Testis (tissue), 3 donors: Measurements from ENCODE around the gene TLK2. TPM values are rescaled to one million over a fixed set of nuclear protein-coding genes. Genes with fewer than 3 reads are reported as not detected.

Experiments used
- DNase-seq: peaks from one replicate; pipeline ENCODE4 v3.0.0-alpha.2; 2019
- H3K27ac ChIP-seq, 2 donors: fragments of 200-600 bp; sonication (generic); one replicate each; pipeline ENCODE4 v1.5.1; 2019
- H3K27me3 ChIP-seq: fragments of 200-600 bp; sonication (generic); one replicate; pipeline ENCODE4 v1.5.1; 2019
- H3K36me3 ChIP-seq: fragments of 200-600 bp; sonication (generic); one replicate; pipeline ENCODE4 v1.5.1; 2017; ENCODE audit warnings: low read depth; ENCODE audit errors: missing control alignments
- H3K4me1 ChIP-seq: fragments of 200-600 bp; sonication (generic); one replicate; pipeline ENCODE4 v1.5.1; 2019
- H3K4me3 ChIP-seq, 2 donors: fragments of 200-600 bp; sonication (generic); one replicate each; pipeline ENCODE4 v1.5.1; 2017 to 2019
- H3K9me3 ChIP-seq: fragments of 200-600 bp; sonication (generic); one replicate; pipeline ENCODE4 v1.5.1; 2017
- POLR2A ChIP-seq: fragments of 450-650 bp; IDR thresholded peaks from one replicate; pipeline ENCODE4 v1.6.1; 2017; ENCODE audit warnings: antibody characterized with exemption, mild to moderate bottlenecking, moderate library complexity
- WGBS, 2 donors: methylation state at CpG; one replicate each; pipeline ENCODE4 v1.1.5; 2018; 5-methylcytosine and 5-hydroxymethylcytosine counted together
- intact Hi-C: fragments of 100-400 bp; cut with DNase I; formaldehyde crosslinking; loops from one replicate; pipeline ENCODE4 v1.15.1; 2023; ENCODE audit warnings: low total_unique reads
- polyA plus RNA-seq: library from polyadenylated mRNA; stranded (reverse); fragments of 350-450 nt; fragmentation: Illumina TruSeq; extraction: RNeasy Lipid Tissue Mini Kit (QIAGEN cat#74804); gene quantifications from one replicate; pipeline ENCODE4 v1.2.3, GENCODE V29; 2014; ENCODE audit warnings: low read depth, low replicate concordance; ENCODE audit not compliant: insufficient read depth
- total RNA-seq, 2 donors: library from RNA; depleted of rRNA; stranded (reverse); fragments of >200 nt; gene quantifications; one replicate each; pipeline ENCODE4 v1.2.3, GENCODE V29; 2016
- TF ChIP-seq, protein P1 (sequence below), 3 experiments: fragments of 450-650 bp in 2 of 3; fragments of 200-600 bp in 1 of 3; sonication (generic) in 1 of 3; IDR thresholded peaks; one replicate each; pipeline ENCODE4 v1.5.1; 2016 to 2019; ENCODE audit warnings: antibody characterized with exemption in 3 of 3, mild to moderate bottlenecking in 2 of 3, moderate library complexity in 1 of 3

Gene TLK2
- total and polyA plus RNA-seq, 3 donors from 2014 or later = 64.5 to 109 (median 78.2) TPM

DNA sequence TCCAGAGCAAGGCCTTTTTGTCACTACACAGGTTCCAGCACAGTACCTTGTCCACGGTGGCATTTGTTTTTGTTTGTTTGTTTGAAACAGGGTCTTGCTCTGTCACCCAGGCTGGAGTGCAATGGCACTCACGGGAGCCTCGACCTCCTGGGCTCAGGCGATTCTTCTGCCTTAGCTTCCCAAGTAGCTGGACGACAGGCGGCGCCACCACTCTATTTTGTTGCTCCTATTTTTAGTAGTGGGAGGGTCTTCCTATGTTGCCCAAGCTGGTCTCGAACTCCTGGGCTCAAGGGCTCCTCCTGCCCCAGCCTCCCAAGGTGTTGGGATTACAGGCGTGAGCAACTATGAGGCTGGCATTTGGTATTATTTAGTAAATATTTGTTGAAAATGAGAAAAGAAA lies 159.2 kb downstream of the TLK2 start:
- WGBS, 2 donors = 74 to 80% methylated on average over 9 of the region's 9 CpGs
- Histone ChIP-seq H3K9me3 (no peaks in the 10 kb centered on the region), H3K27me3 (no peaks in the 10 kb centered on the region), H3K4me1 (no peaks in the 10 kb centered on the region), H3K4me3 (no peak overlapping the region), H3K27ac (peak overlapping the region in 1 of 2 donors; percentile 30), H3K36me3 (no peaks in the 10 kb centered on the region)
- intact Hi-C loops = no loop called here
- TF ChIP-seq, protein P1, sequence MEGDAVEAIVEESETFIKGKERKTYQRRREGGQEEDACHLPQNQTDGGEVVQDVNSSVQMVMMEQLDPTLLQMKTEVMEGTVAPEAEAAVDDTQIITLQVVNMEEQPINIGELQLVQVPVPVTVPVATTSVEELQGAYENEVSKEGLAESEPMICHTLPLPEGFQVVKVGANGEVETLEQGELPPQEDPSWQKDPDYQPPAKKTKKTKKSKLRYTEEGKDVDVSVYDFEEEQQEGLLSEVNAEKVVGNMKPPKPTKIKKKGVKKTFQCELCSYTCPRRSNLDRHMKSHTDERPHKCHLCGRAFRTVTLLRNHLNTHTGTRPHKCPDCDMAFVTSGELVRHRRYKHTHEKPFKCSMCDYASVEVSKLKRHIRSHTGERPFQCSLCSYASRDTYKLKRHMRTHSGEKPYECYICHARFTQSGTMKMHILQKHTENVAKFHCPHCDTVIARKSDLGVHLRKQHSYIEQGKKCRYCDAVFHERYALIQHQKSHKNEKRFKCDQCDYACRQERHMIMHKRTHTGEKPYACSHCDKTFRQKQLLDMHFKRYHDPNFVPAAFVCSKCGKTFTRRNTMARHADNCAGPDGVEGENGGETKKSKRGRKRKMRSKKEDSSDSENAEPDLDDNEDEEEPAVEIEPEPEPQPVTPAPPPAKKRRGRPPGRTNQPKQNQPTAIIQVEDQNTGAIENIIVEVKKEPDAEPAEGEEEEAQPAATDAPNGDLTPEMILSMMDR (IDR thresholded peaks at IDR 0.05) = no peak
- TF ChIP-seq POLR2A = no peak
- no peak for DNase-seq

DNA sequence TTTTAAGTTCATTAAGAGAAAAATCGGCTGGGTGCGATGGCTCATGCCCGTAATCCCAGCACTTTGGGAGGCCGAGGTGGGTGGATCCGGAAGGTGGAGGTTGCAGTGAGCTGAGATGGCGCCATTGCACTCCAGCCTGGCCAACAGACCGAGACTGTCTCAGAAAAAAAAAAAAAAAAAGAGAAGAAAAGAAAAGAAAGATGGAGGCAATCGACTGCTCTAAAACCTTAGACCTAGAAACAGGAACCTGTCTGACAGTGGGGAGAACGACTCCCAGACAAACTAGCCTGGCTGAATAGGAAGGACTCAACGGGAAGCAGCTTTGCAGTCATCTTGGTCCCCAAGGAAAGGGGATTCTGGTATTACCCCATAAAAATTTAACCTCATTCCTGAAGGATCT lies 162.5 kb downstream of the TLK2 start:
- Histone ChIP-seq H3K9me3 (no peaks in the 10 kb centered on the region), H3K4me3 (no peak overlapping the region), H3K27me3 (no peaks in the 10 kb centered on the region), H3K36me3 (no peaks in the 10 kb centered on the region), H3K4me1 (no peaks in the 10 kb centered on the region), H3K27ac (no peak overlapping the region)
- no peak for TF ChIP-seq POLR2A
- TF ChIP-seq, protein P1 (IDR thresholded peaks at IDR 0.05) = no peak
- WGBS, 2 donors = 79 to 90% methylated on average over 10 of the region's 10 CpGs
- DNase-seq = no peak
- intact Hi-C loops = no loop called here

DNA sequence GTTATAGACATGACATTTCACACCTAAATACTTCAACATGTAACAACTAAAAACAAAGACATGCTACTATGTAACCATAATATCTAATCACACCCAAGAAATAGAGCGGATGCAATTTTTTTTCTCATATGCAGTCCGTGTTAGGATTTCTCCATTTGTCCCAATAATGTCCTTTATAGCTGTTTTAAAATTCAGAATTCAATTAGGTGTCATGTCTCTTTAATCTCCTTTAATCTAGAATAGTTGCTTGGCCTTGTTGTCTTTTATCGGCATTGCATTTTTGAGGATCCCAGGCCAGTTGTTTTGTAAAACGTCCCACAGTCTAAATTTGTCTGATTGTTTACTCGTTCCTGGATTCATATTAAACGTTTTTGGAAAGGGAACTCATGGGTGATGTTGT lies 163.3 kb downstream of the TLK2 start:
- DNase-seq = no peak
- H3K4me1 ChIP-seq = no peaks in the 10 kb centered on the region
- H3K4me3 ChIP-seq = no peak overlapping the region
- no peaks in the 10 kb centered on the region for H3K36me3 ChIP-seq
- intact Hi-C loops = no loop called here
- WGBS, 2 donors = 41 to 45% methylated on average over 6 of the region's 6 CpGs
- TF ChIP-seq, protein P1 (IDR thresholded peaks at IDR 0.05) = no peak
- no peak for TF ChIP-seq POLR2A
- no peak overlapping the region for H3K27ac ChIP-seq
- H3K9me3 ChIP-seq = no peaks in the 10 kb centered on the region
- H3K27me3 ChIP-seq = no peaks in the 10 kb centered on the region

DNA sequence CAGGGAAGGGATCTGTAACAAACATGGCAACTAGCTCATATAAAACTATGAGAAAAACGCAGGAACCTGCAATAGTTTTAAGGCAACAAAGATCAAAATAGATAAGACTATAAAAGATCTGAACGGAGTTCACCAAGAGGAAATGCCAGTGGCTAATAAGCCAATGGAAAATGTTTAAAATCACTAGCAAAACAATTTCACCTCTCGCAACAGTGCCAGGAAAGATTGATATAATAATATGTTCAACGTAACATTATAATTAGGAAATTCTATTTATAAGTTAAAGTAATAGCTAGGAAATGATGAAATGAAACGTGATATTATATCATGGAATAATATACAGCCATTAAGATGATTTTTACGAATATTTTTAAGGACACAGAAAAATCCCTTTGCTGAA lies 164.9 kb downstream of the TLK2 start:
- Histone ChIP-seq H3K27me3 (no peaks in the 10 kb centered on the region), H3K4me1 (no peaks in the 10 kb centered on the region)
- WGBS, 2 donors = 75 to 84% methylated on average over 6 of the region's 6 CpGs

More for the DNA sequence above, 164.9 kb downstream of the TLK2 start:
- Histone ChIP-seq H3K9me3 (no peaks in the 10 kb centered on the region), H3K27ac (no peak overlapping the region), H3K4me3 (no peak overlapping the region), H3K36me3 (no peaks in the 10 kb centered on the region)
- intact Hi-C loops = no loop called here
- DNase-seq = no peak
- TF ChIP-seq, protein P1 (IDR thresholded peaks at IDR 0.05) = no peak
- TF ChIP-seq POLR2A = no peak
